Spinal cord (tissue), 10 donors: ENCODE data around the gene MTMR3. TPM values are rescaled to one million over a fixed set of nuclear protein-coding genes. Genes with fewer than 3 reads are reported as not detected.

Source experiments
- DNase-seq, 6 donors: peaks; one replicate each; pipeline versions ENCODE4 v3.0.0 to v3.0.0-alpha.2; 2013 to 2015; ENCODE audit warnings: low spot score in 6 of 6, low read depth in 4 of 6
- H3K27ac ChIP-seq: one replicate; pipeline ENCODE4 v1.5.1; 2013; ENCODE audit warnings: low read depth, low read length, control low read depth
- H3K27me3 ChIP-seq: one replicate; pipeline ENCODE4 v1.6.1; 2013; ENCODE audit warnings: low read length; ENCODE audit not compliant: control insufficient read depth, insufficient read depth
- H3K36me3 ChIP-seq: one replicate; pipeline ENCODE4 v1.6.1; 2013; ENCODE audit warnings: low read length; ENCODE audit not compliant: control insufficient read depth, insufficient read depth
- H3K4me1 ChIP-seq: one replicate; pipeline ENCODE4 v1.6.1; 2013; ENCODE audit warnings: low read length; ENCODE audit not compliant: control insufficient read depth, insufficient read depth
- H3K4me3 ChIP-seq: one replicate; pipeline ENCODE4 v1.5.1; 2013; ENCODE audit warnings: low read depth, low read length, control low read depth
- H3K9me3 ChIP-seq: one replicate; pipeline ENCODE4 v1.6.1; 2013; ENCODE audit warnings: low read length; ENCODE audit not compliant: control insufficient read depth, insufficient read depth
- WGBS: methylation state at CpG from one replicate; pipeline ENCODE4 v1.1.5; 2013; ENCODE audit warnings: missing lambda C conversion rate; ENCODE audit not compliant: insufficient coverage; 5-methylcytosine and 5-hydroxymethylcytosine counted together
- polyA plus RNA-seq, 2 donors: library from polyadenylated mRNA; unstranded; fragments of 120-200 nt; gene quantifications; one replicate each; pipeline ENCODE4 v1.2.1, GENCODE V29; 2013; ENCODE audit not compliant: insufficient read length in 2 of 2
- total RNA-seq, 2 donors: library from RNA; depleted of rRNA in 1 of 2; stranded (reverse); fragments of 120-200 nt in 1 of 2; fragments of >200 nt in 1 of 2; gene quantifications; one replicate each; pipeline versions ENCODE4 v1.2.3 to v1.2.4, GENCODE V29; 2013 to 2014
- donor health status: healthy.

Gene MTMR3
- total and polyA plus RNA-seq, 4 donors = 47.6 to 61.3 (median 51.6) TPM

DNA sequence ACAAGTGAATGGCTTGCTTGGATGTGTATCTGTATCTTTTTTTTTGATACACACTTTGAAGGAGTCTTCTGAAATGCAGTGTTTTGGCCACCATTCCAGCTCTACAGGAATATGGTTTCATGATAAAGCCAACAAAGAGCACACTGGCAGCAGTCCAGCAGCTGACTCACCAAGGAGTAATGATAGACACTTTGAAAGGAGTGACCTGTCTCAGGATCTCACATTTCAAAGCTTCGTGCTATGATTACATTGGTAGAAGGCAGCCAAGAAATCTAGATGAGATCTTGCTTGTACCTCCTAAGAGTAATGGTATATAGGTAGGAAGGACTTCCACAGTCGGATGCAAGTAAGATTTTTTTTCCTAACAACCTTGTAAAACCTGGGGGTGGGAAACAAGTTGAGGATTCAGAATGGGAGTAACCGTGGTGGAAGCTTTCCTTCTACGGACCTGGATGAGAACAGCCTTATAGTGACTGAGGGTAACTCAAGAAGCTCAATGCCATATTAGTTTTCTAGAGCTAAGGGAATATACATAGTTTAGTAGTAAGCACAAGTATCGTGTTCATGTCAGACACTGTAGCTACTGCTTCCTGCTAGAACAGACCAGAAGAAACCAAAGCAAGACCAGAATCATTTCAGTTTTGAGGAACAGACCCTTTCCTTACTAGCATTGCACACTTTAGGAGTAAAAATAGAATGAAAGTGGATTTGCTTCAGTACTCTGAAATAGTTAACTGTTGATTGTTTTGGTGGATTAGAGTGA is 25.0 kb downstream of the MTMR3 start:
- no peaks in the 10 kb centered on the region for H3K27me3 ChIP-seq
- peak in 3 of 6 donors; percentile 20 to 70 (median 61) for DNase-seq
- H3K27ac ChIP-seq = peak overlapping the region; percentile 57
- H3K4me3 ChIP-seq = no peak overlapping the region
- no peaks in the 10 kb centered on the region for H3K36me3 ChIP-seq
- no peaks in the 10 kb centered on the region for H3K9me3 ChIP-seq
- H3K4me1 ChIP-seq = peaks cover 4% of the 10 kb centered on the region
- WGBS = 100% methylated on average over 1 of the region's 5 CpGs

DNA sequence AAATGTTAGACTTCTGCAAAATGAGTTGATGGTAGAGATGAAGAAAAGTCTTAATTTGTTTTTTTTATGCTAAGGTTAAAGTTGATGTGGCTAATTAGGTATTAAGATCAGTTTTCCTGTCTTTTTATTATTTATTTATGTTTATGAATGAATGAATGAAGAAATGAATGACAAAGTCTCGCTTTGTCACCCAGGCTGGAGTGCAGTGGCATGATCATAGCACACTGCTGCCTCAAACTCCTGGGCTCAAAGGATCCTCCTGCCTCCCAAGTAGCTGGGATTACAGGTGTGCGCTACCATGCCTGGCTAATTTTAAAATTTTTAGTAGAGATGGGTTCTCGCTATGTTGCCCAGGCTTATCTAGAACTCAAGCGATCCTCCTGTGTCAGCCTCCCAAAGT is 29.2 kb downstream of the MTMR3 start:
- no peak for DNase-seq
- Histone ChIP-seq H3K27ac (no peak overlapping the region), H3K36me3 (no peaks in the 10 kb centered on the region), H3K9me3 (no peaks in the 10 kb centered on the region), H3K27me3 (no peaks in the 10 kb centered on the region), H3K4me3 (no peak overlapping the region), H3K4me1 (peaks cover 2% of the 10 kb centered on the region)
- WGBS = 100% methylated on average over 4 of the region's 4 CpGs

GRCh38 chr22:29912605-29913398 is 29.8 kb downstream of the MTMR3 start:
- Histone ChIP-seq H3K36me3 (no peaks in the 10 kb centered on the region), H3K27ac (no peak overlapping the region), H3K9me3 (no peaks in the 10 kb centered on the region), H3K4me3 (no peak overlapping the region), H3K27me3 (no peaks in the 10 kb centered on the region), H3K4me1 (peaks cover 3% of the 10 kb centered on the region)
- peak in 1 of 6 donors; percentile 49 for DNase-seq
- WGBS = 100% methylated on average over 1 of the region's 5 CpGs

- Histone ChIP-seq H3K27me3 (no peaks in the 10 kb centered on the region), H3K4me3 (no peak overlapping the region), H3K9me3 (no peaks in the 10 kb centered on the region), H3K4me1 (peaks cover 3% of the 10 kb centered on the region), H3K36me3 (no peaks in the 10 kb centered on the region), H3K27ac (no peak overlapping the region)
- WGBS = no CpG with 5 or more reads among the region's 1 CpG
- DNase-seq = no peak
Measured at GRCh38 chr22:29914165-29914564, 31.2 kb downstream of the MTMR3 start.

GRCh38 chr22:29914991-29915533 is 32.1 kb downstream of the MTMR3 start:
- Histone ChIP-seq H3K36me3 (no peaks in the 10 kb centered on the region), H3K4me3 (no peak overlapping the region), H3K9me3 (no peaks in the 10 kb centered on the region), H3K27me3 (no peaks in the 10 kb centered on the region), H3K4me1 (peaks cover 3% of the 10 kb centered on the region), H3K27ac (no peak overlapping the region)
- 100% methylated on average over 3 of the region's 4 CpGs for WGBS
- DNase-seq = no peak

- no peak for DNase-seq
- 60% methylated on average over 1 of the region's 5 CpGs for WGBS
- Histone ChIP-seq H3K27me3 (no peaks in the 10 kb centered on the region), H3K27ac (no peak overlapping the region), H3K36me3 (no peaks in the 10 kb centered on the region), H3K4me3 (no peak overlapping the region), H3K9me3 (no peaks in the 10 kb centered on the region), H3K4me1 (peaks cover 3% of the 10 kb centered on the region)
Measured at GRCh38 chr22:29916007-29916544, 33.1 kb downstream of the MTMR3 start.

GRCh38 chr22:29917052-29917902 is 34.3 kb downstream of the MTMR3 start:
- H3K4me3 ChIP-seq = no peak overlapping the region
- no peaks in the 10 kb centered on the region for H3K9me3 ChIP-seq
- peaks cover 3% of the 10 kb centered on the region for H3K4me1 ChIP-seq
- WGBS = no CpG with 5 or more reads among the region's 4 CpGs
- no peak for DNase-seq
- H3K27ac ChIP-seq = no peak overlapping the region
- no peaks in the 10 kb centered on the region for H3K36me3 ChIP-seq
- no peaks in the 10 kb centered on the region for H3K27me3 ChIP-seq

DNA sequence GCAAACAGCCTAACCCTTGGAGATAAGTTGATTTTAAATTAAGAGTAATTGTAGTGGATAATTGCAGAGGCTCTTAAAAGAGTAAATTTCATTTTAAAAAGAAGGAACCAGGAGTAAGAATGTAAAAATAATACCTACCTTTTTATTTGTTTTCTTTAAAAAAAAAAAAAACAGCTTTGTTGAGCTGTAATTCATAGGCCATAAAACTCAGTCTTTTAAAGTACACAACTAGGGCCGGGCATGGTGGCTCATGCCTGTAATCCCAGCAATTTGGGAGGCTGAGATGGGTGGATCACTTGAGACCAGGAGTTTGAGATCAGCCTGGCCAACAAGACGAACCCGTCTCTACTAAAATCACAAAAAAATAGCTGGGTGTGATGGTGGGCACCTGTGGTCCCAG is 42.4 kb downstream of the MTMR3 start:
- Histone ChIP-seq H3K4me1 (no peaks in the 10 kb centered on the region), H3K4me3 (no peak overlapping the region), H3K27ac (no peak overlapping the region), H3K27me3 (no peaks in the 10 kb centered on the region), H3K9me3 (peaks cover 3% of the 10 kb centered on the region), H3K36me3 (no peaks in the 10 kb centered on the region)
- 80% methylated on average over 1 of the region's 3 CpGs for WGBS
- no peak for DNase-seq

DNA sequence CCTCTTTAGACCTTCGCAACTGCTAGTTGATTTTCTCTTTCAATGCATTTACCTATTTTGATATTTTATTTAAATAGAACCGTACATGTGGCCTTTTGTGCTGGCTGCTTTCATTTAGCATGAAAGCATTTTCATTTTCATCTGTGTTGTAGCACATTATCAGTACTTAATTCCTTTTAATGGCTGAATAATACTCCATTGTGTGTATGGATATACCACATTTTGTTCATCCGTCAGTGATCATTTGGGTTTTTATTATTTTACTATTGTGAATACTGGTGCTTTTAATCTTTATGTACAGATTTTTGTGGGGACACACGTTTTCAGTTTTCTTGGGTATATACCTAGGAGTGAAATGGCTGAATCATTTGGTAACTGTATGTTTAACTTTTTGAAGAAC is 43.1 kb downstream of the MTMR3 start:
- DNase-seq = no peak
- Histone ChIP-seq H3K27ac (no peak overlapping the region), H3K4me3 (no peak overlapping the region), H3K36me3 (no peaks in the 10 kb centered on the region), H3K27me3 (no peaks in the 10 kb centered on the region), H3K9me3 (peaks cover 3% of the 10 kb centered on the region), H3K4me1 (no peaks in the 10 kb centered on the region)
- WGBS = no CpG with 5 or more reads among the region's 4 CpGs
